HEK293T (cell line): ENCODE results near the gene CASZ1.
A peak's percentile ranks its signal among the peaks of the same experiment; 100 is the strongest.

ENCODE experiments used
- CTCF ChIA-PET: fragments of 350-600 bp; formaldehyde crosslinking; extraction: SDS; loops from one replicate; lab custom pipeline; 2021; ENCODE audit warnings: antibody characterized with exemption, inconsistent platforms; lab: Yijun Ruan, JAX
- POLR2A ChIA-PET: fragments of 350-600 bp; formaldehyde crosslinking; extraction: SDS; loops from one replicate; lab custom pipeline; 2020; ENCODE audit warnings: antibody characterized with exemption, inconsistent platforms; lab: Yijun Ruan, JAX
- DNase-seq: peaks from one replicate; pipeline ENCODE4 v3.0.0; 2012; ENCODE audit warnings: mixed read lengths; ENCODE audit errors: extremely low spot score
- ARNT ChIP-seq: fragments of 450-650 bp; IDR thresholded peaks from 2 replicates; pipeline ENCODE4 v1.6.1; 2017; ENCODE audit warnings: mild to moderate bottlenecking
- BHLHE40 ChIP-seq: fragments of 450-650 bp; IDR thresholded peaks from 2 replicates; pipeline ENCODE4 v1.6.1; 2016; ENCODE audit warnings: mild to moderate bottlenecking, moderate library complexity, borderline replicate concordance
- CTBP1 ChIP-seq: fragments of 450-650 bp; IDR thresholded peaks from 2 replicates; pipeline ENCODE4 v1.6.1; 2016; ENCODE audit warnings: borderline replicate concordance
- ELF4 ChIP-seq: fragments of 450-650 bp; IDR thresholded peaks from 2 replicates; pipeline ENCODE4 v1.6.1; 2017; ENCODE audit warnings: antibody characterized with exemption
- FOXA1 ChIP-seq: fragments of 450-650 bp; IDR thresholded peaks from 2 replicates; pipeline ENCODE4 v1.6.1; 2016; ENCODE audit warnings: mild to moderate bottlenecking
- FOXK2 ChIP-seq: fragments of 450-650 bp; IDR thresholded peaks from 2 replicates; pipeline ENCODE4 v1.6.1; 2016; ENCODE audit warnings: mild to moderate bottlenecking
- FOXM1 ChIP-seq: fragments of 450-650 bp; IDR thresholded peaks from 2 replicates; pipeline ENCODE4 v1.6.1; 2017; ENCODE audit warnings: mild to moderate bottlenecking, borderline replicate concordance
- HDGF ChIP-seq: fragments of 450-650 bp; IDR thresholded peaks from 2 replicates; pipeline ENCODE4 v1.6.1; 2017; ENCODE audit warnings: antibody characterized with exemption, borderline replicate concordance
- L3MBTL2 ChIP-seq: fragments of 450-650 bp; conservative IDR thresholded peaks from 2 replicates; pipeline ENCODE4 v1.6.1; 2016; ENCODE audit warnings: mild to moderate bottlenecking
- LEF1 ChIP-seq: fragments of 450-650 bp; IDR thresholded peaks from 2 replicates; pipeline ENCODE4 v1.6.1; 2017; ENCODE audit warnings: mild to moderate bottlenecking, borderline replicate concordance
- NFRKB ChIP-seq: fragments of 450-650 bp; IDR thresholded peaks from 2 replicates; pipeline ENCODE4 v1.6.1; 2016; ENCODE audit warnings: mild to moderate bottlenecking, moderate library complexity
- PKNOX1 ChIP-seq: fragments of 450-650 bp; IDR thresholded peaks from 2 replicates; pipeline ENCODE4 v1.6.1; 2016
- SP1 ChIP-seq: fragments of 450-650 bp; IDR thresholded peaks from 2 replicates; pipeline ENCODE4 v1.6.1; 2017
- SUZ12 ChIP-seq: fragments of 450-650 bp; IDR thresholded peaks from 2 replicates; pipeline ENCODE4 v1.6.1; 2016; ENCODE audit warnings: mild to moderate bottlenecking
- TARDBP ChIP-seq: fragments of 450-650 bp; IDR thresholded peaks from 2 replicates; pipeline ENCODE4 v1.6.1; 2016
- ZNF384 ChIP-seq: fragments of 450-650 bp; IDR thresholded peaks from 2 replicates; pipeline ENCODE4 v1.6.1; 2016

Gene CASZ1

GRCh38 chr1:10772711-10773110 lies 23.7 kb downstream of the CASZ1 start:
- CTCF ChIA-PET, result no interaction called here
- POLR2A ChIA-PET, result no interaction called here
- DNase-seq, result no peak
- TF ChIP-seq LEF1 (no peak), CTBP1 (no peak), FOXA1 (no peak), TARDBP (no peak), ZNF384 (no peak), FOXM1 (no peak), ELF4 (no peak), FOXK2 (no peak), ARNT (no peak), L3MBTL2 (no peak), BHLHE40 (no peak), PKNOX1 (no peak), HDGF (no peak), SUZ12 (no peak), NFRKB (no peak), SP1 (no peak)

GRCh38 chr1:10771789-10772188 lies 24.7 kb downstream of the CASZ1 start:
- POLR2A ChIA-PET, result no interaction called here
- DNase-seq, result no peak
- CTCF ChIA-PET, result interaction anchor here (0.7 kb wide), 1 partner anchor 102 kb away, joined by 3 read pairs; no protein-coding TSS in a partner anchor
- TF ChIP-seq ELF4 (no peak), HDGF (no peak), ZNF384 (no peak), ARNT (no peak), NFRKB (no peak), BHLHE40 (no peak), FOXK2 (no peak), FOXA1 (no peak), CTBP1 (no peak), TARDBP (no peak), L3MBTL2 (no peak), FOXM1 (no peak), SP1 (no peak), SUZ12 (no peak)

- peak; percentile 38 for DNase-seq
- TF ChIP-seq FOXA1 (no peak), FOXM1 (no peak), HDGF (no peak), LEF1 (no peak), SP1 (no peak)
- POLR2A ChIA-PET, result no interaction called here
- CTCF ChIA-PET, result no interaction called here
Observed at GRCh38 chr1:10768552-10768951, 27.9 kb downstream of the CASZ1 start.

- TF ChIP-seq NFRKB (no peak), SUZ12 (no peak)
- POLR2A ChIA-PET, result no interaction called here
- no peak for DNase-seq
- CTCF ChIA-PET, result no interaction called here
Observed at GRCh38 chr1:10767282-10767681, 29.2 kb downstream of the CASZ1 start.

- TF ChIP-seq BHLHE40, result no peak
- TF ChIP-seq CTBP1, result no peak
- no peak for TF ChIP-seq L3MBTL2
- TF ChIP-seq HDGF, result no peak
- no peak for TF ChIP-seq FOXK2
- TF ChIP-seq FOXM1, result no peak
- TF ChIP-seq PKNOX1, result no peak
- TF ChIP-seq LEF1, result no peak
- TF ChIP-seq TARDBP, result no peak
- TF ChIP-seq ZNF384, result no peak
- TF ChIP-seq FOXA1, result no peak
- no peak for TF ChIP-seq ARNT
- TF ChIP-seq SUZ12, result no peak
- no peak for TF ChIP-seq SP1
- TF ChIP-seq NFRKB, result no peak
- POLR2A ChIA-PET, result no interaction called here
Observed at GRCh38 chr1:10765734-10766478, 30.5 kb downstream of the CASZ1 start.

GRCh38 chr1:10765304-10765703 lies 31.1 kb downstream of the CASZ1 start:
- CTCF ChIA-PET, result no interaction called here
- POLR2A ChIA-PET, result no interaction called here
- no peak for DNase-seq
- no peak for TF ChIP-seq LEF1
- no peak for TF ChIP-seq FOXA1
- TF ChIP-seq FOXK2, result no peak
- no peak for TF ChIP-seq TARDBP
- no peak for TF ChIP-seq BHLHE40
- TF ChIP-seq ELF4, result no peak
- TF ChIP-seq SP1, result no peak
- TF ChIP-seq SUZ12, result no peak
- no peak for TF ChIP-seq FOXM1
- TF ChIP-seq CTBP1, result no peak
- no peak for TF ChIP-seq PKNOX1
- no peak for TF ChIP-seq ARNT
- TF ChIP-seq L3MBTL2, result no peak

More at GRCh38 chr1:10765734-10766478, 30.5 kb downstream of the CASZ1 start:
- CTCF ChIA-PET, result no interaction called here
- no peak for DNase-seq
